MM.1S (cell line): ENCODE results near the gene ENOX1.

Experiments
- DNase-seq: peaks from one replicate; pipeline ENCODE4 v3.0.0-alpha.2; 2015
- H2AFZ ChIP-seq: fragments of 300-600 bp; sonication (generic); 2 replicates; pipeline ENCODE4 v1.6.0; 2016; ENCODE audit warnings: antibody characterized with exemption, low read length
- H3F3A ChIP-seq: fragments of 300-600 bp; sonication (generic); 2 replicates; pipeline ENCODE4 v1.6.1; 2016; ENCODE audit warnings: mild to moderate bottlenecking, antibody characterized with exemption, low read length, moderate library complexity, mixed read lengths; ENCODE audit not compliant: insufficient read depth
- H3K27ac ChIP-seq: fragments of 300-600 bp; sonication (generic); 2 replicates; pipeline ENCODE4 v1.5.1; 2016; ENCODE audit warnings: mild to moderate bottlenecking, low read length
- H3K27me3 ChIP-seq: fragments of 300-600 bp; sonication (generic); replicated peaks from 2 replicates; pipeline ENCODE4 v1.6.0; 2016; ENCODE audit warnings: low read length; ENCODE audit not compliant: insufficient read depth
- H3K36me3 ChIP-seq: fragments of 300-600 bp; sonication (generic); replicated peaks from 2 replicates; pipeline ENCODE4 v1.6.1; 2016; ENCODE audit warnings: mild to moderate bottlenecking, low read length, mixed read lengths; ENCODE audit not compliant: insufficient read depth
- H3K4me1 ChIP-seq: fragments of 300-600 bp; sonication (generic); 2 replicates; pipeline ENCODE4 v1.6.1; 2016; ENCODE audit warnings: low read length, mixed read lengths
- H3K4me2 ChIP-seq: fragments of 300-600 bp; sonication (generic); 2 replicates; pipeline ENCODE4 v1.6.0; 2016; ENCODE audit warnings: low read depth, low read length
- H3K4me3 ChIP-seq: fragments of 300-600 bp; sonication (generic); 2 replicates; pipeline ENCODE4 v1.5.1; 2016; ENCODE audit warnings: low read length, mixed read lengths
- H3K79me2 ChIP-seq: fragments of 300-600 bp; sonication (generic); 2 replicates; pipeline ENCODE4 v1.6.1; 2016; ENCODE audit warnings: mixed run types, low read length, mixed read lengths
- H3K9ac ChIP-seq: fragments of 300-600 bp; sonication (generic); 2 replicates; pipeline ENCODE4 v1.6.1; 2016; ENCODE audit warnings: low read length, mixed read lengths
- H3K9me2 ChIP-seq: fragments of 300-600 bp; sonication (generic); replicated peaks from 2 replicates; pipeline ENCODE4 v1.6.1; 2016; ENCODE audit warnings: mild to moderate bottlenecking, low read length, mixed read lengths; ENCODE audit not compliant: insufficient read depth
- H3K9me3 ChIP-seq: fragments of 300-600 bp; sonication (generic); replicated peaks from 2 replicates; pipeline ENCODE4 v1.6.1; 2016; ENCODE audit warnings: mild to moderate bottlenecking, low read length, mixed read lengths; ENCODE audit not compliant: insufficient read depth
- H4K20me1 ChIP-seq: fragments of 300-600 bp; sonication (generic); 2 replicates; pipeline ENCODE4 v1.6.1; 2016; ENCODE audit warnings: mild to moderate bottlenecking, low read length, moderate library complexity, mixed read lengths; ENCODE audit not compliant: insufficient read depth
- CTCF ChIP-seq: fragments of 300-600 bp; sonication (generic); IDR thresholded peaks from 2 replicates; pipeline ENCODE4 v1.5.1; 2016; ENCODE audit warnings: antibody characterized with exemption, low read length, mixed read lengths
- EZH2 ChIP-seq: fragments of 300-600 bp; sonication (generic); optimal IDR thresholded peaks from 2 replicates; pipeline ENCODE3; 2017; ENCODE audit warnings: low read depth, mild to moderate bottlenecking, antibody characterized with exemption, low read length, mixed read lengths
- EZH2phosphoT487 ChIP-seq: fragments of 300-600 bp; sonication (generic); IDR thresholded peaks from 2 replicates; pipeline ENCODE4 v1.6.1; 2018; ENCODE audit warnings: antibody characterized with exemption, low read length

The ENOX1 gene

GRCh38 chr13:43608400-43609137 is 178.2 kb downstream of the ENOX1 start:
- no peak overlapping the region for H3K4me2 ChIP-seq
- H4K20me1 ChIP-seq: no peaks in the 10 kb centered on the region
- DNase-seq: no peak
- no peaks in the 10 kb centered on the region for H3K9me3 ChIP-seq
- H3F3A ChIP-seq: no peaks in the 10 kb centered on the region
- no peaks in the 10 kb centered on the region for H3K36me3 ChIP-seq
- no peak overlapping the region for H2AFZ ChIP-seq
- H3K79me2 ChIP-seq: no peaks in the 10 kb centered on the region
- no peak for TF ChIP-seq CTCF
- no peaks in the 10 kb centered on the region for H3K27me3 ChIP-seq
- H3K27ac ChIP-seq: no peak overlapping the region
- no peak overlapping the region for H3K9ac ChIP-seq
- no peak overlapping the region for H3K4me3 ChIP-seq
- H3K9me2 ChIP-seq: no peaks in the 10 kb centered on the region
- H3K4me1 ChIP-seq: no peaks in the 10 kb centered on the region

- no peak overlapping the region for H2AFZ ChIP-seq
- TF ChIP-seq EZH2 (no peak), EZH2phosphoT487 (no peak), CTCF (no peak)
- no peaks in the 10 kb centered on the region for H3K9me2 ChIP-seq
- H3K36me3 ChIP-seq: no peaks in the 10 kb centered on the region
- no peaks in the 10 kb centered on the region for H4K20me1 ChIP-seq
- H3K9ac ChIP-seq: no peak overlapping the region
- no peaks in the 10 kb centered on the region for H3F3A ChIP-seq
- H3K4me3 ChIP-seq: no peak overlapping the region
- H3K4me2 ChIP-seq: no peak overlapping the region
- no peaks in the 10 kb centered on the region for H3K4me1 ChIP-seq
- H3K9me3 ChIP-seq: no peaks in the 10 kb centered on the region
- H3K27me3 ChIP-seq: no peaks in the 10 kb centered on the region
- DNase-seq: no peak
- no peaks in the 10 kb centered on the region for H3K79me2 ChIP-seq
- no peak overlapping the region for H3K27ac ChIP-seq
Observed at GRCh38 chr13:43597599-43597945, 189.2 kb downstream of the ENOX1 start.

GRCh38 chr13:43596924-43597598 is 189.7 kb downstream of the ENOX1 start:
- Histone ChIP-seq H2AFZ (no peak overlapping the region), H3K4me2 (no peak overlapping the region), H3K9me2 (no peaks in the 10 kb centered on the region), H3F3A (no peaks in the 10 kb centered on the region), H3K4me1 (no peaks in the 10 kb centered on the region), H4K20me1 (no peaks in the 10 kb centered on the region), H3K27me3 (no peaks in the 10 kb centered on the region), H3K4me3 (no peak overlapping the region), H3K9ac (no peak overlapping the region), H3K36me3 (no peaks in the 10 kb centered on the region), H3K79me2 (no peaks in the 10 kb centered on the region), H3K9me3 (no peaks in the 10 kb centered on the region), H3K27ac (no peak overlapping the region)
- no peak for DNase-seq
- no peak for TF ChIP-seq EZH2phosphoT487
- no peak for TF ChIP-seq CTCF
- no peak for TF ChIP-seq EZH2
